ENCODE results near the gene LILRA6.

The LILRA6 gene

DNA sequence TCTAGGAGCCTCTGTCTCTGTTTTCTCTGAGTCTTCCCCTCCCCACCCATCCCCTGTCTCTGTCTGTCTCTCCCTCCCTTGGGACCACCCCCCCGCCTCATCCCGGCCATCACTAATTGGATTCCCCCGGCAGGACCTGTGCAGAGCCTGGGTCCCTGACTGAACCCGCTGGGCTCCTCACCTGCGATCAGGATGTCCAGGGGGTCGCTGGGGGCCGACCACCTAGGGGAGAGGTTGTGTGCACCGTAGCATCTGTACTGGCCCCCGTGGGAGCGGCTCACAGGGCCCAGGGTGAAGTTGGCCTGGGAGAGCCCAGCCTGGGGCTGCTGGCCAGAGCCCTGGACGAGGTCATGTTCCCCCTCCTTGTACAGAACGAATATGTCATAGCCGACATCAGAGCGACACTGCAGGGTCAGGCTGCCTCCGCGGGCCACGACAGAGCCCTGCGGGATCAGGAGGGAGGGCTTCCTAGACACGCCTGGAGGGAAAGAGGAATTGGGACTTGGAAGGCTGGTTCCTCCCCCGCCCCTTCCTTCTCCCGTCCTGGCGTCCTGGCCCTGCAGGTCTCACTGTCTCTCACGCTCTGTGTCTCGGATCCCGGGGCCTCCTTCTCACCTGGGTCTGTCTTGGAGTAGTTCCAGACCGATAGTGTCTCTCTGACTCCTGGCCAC, 12.7 kb upstream of the LILRA6 start:
- no peak for DNase-seq (ENCODE audit: extremely low read depth, low read depth)
- no peak overlapping the region for H3K4me3 ChIP-seq (replicated peaks; ENCODE audit: low read depth, low read length)
- TF ChIP-seq CTCF (IDR thresholded peaks at IDR 0.05; ENCODE audit: low read depth, low read length, missing control alignments): no peak

- no peak for DNase-seq (ENCODE audit: extremely low read depth, low read depth)
- no peak for TF ChIP-seq CTCF (IDR thresholded peaks at IDR 0.05; ENCODE audit: low read depth, low read length, missing control alignments)
- no peak overlapping the region for H3K4me3 ChIP-seq (replicated peaks; ENCODE audit: low read depth, low read length)
These were observed 11.8 kb upstream of the LILRA6 start for GRCh38 chr19:54254195-54254906.

DNA sequence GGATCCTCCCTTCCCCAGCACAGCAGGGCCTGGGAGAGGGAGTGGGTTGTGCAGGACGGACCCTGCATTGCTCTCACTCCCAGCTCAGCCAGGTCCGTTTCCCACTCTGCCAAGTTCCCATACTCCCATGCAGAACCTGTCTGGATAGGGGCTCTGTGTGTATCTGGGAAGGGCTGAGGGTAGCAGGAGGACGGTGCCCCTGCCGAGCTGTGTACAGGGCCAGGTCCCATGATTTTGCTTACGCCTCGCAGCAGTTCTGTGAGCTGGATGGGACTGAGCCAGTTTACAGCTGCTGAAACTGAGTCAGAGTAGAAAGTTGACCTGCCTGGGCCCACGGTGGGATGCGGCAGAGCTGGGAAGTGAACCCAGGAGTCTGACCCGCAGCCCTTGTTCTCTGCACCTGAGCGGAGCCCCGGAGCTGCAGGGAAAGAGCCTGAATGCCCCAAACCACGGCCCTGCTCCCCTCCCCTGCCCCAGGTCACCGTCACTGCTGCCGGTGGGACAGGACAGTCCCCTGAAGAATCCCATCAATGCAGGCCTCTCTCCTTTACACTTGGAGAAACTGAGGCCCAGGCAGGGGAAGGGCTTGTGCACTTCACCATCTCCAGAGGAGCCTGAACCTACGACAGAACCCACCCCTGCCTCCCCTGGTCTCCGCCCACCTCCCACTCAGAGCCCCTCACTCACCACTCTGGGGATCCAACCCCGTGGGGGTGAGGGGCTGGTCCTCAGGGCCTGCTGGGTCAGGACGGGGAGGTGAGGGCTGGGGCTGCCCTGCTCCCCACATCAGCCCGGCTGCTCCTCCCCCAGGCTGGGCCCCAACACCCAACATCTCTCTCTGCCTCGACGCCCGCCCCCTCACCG, 11.0 kb upstream of the LILRA6 start:
- no peak for DNase-seq (ENCODE audit: extremely low read depth, low read depth)
- TF ChIP-seq CTCF (IDR thresholded peaks at IDR 0.05; ENCODE audit: low read depth, low read length, missing control alignments): no peak
- no peak overlapping the region for H3K4me3 ChIP-seq (replicated peaks; ENCODE audit: low read depth, low read length)

GRCh38 chr19:54252845-54253244, 10.3 kb upstream of the LILRA6 start:
- no peak for TF ChIP-seq CTCF (IDR thresholded peaks at IDR 0.05; ENCODE audit: low read depth, low read length, missing control alignments)
- DNase-seq (ENCODE audit: extremely low read depth, low read depth): no peak
- no peak overlapping the region for H3K4me3 ChIP-seq (replicated peaks; ENCODE audit: low read depth, low read length)

- H3K4me3 ChIP-seq (replicated peaks; ENCODE audit: low read depth, low read length): no peak overlapping the region
- no peak for DNase-seq (ENCODE audit: extremely low read depth, low read depth)
- TF ChIP-seq CTCF (IDR thresholded peaks at IDR 0.05; ENCODE audit: low read depth, low read length, missing control alignments): no peak
These were observed 9.7 kb upstream of the LILRA6 start for GRCh38 chr19:54252243-54252642.

- DNase-seq (ENCODE audit: extremely low read depth, low read depth): no peak
- TF ChIP-seq CTCF (IDR thresholded peaks at IDR 0.05; ENCODE audit: low read depth, low read length, missing control alignments): no peak
- no peak overlapping the region for H3K4me3 ChIP-seq (replicated peaks; ENCODE audit: low read depth, low read length)
These were observed 5.5 kb upstream of the LILRA6 start for GRCh38 chr19:54248016-54248601.

Data from HFF-Myc (cell line).